PC-3 (cell line): ENCODE measurements around the gene DLST. TPM values are rescaled to one million over a fixed set of nuclear protein-coding genes. Genes with fewer than 3 reads are reported as not detected.

ENCODE experiments used
- ATAC-seq: fragments of 200-7000 bp; cut with Tn5 transposase; 2 replicates; pipeline ENCODE4 v1.9.1; 2020; ENCODE audit warnings: mild to moderate bottlenecking, moderate library complexity
- BruUV-seq: library from RNA; stranded (reverse); fragments of 400-500 nt; replicated peaks from 2 replicates; lab custom pipeline; 2021; lab: Mats Ljungman, UMichigan
- CTCF ChIA-PET: fragments of 300-600 bp; sonication (Branson Sonifier 250); formaldehyde crosslinking; loops from one replicate; lab custom pipeline; 2022; ENCODE audit warnings: antibody characterized with exemption; lab: Charles Lee
- POLR2A ChIA-PET: fragments of 300-600 bp; sonication (Branson Sonifier 250); formaldehyde crosslinking; loops from one replicate; lab custom pipeline; 2022; ENCODE audit warnings: antibody characterized with exemption; ENCODE audit not compliant: unreplicated experiment; lab: Charles Lee
- DNase-seq: peaks from one replicate; pipeline ENCODE4 v3.0.0-alpha.2; 2015
- H2AFZ ChIP-seq: fragments of 300-600 bp; sonication (generic); 2 replicates; pipeline ENCODE4 v1.6.0; 2016; ENCODE audit warnings: antibody characterized with exemption, low read length
- H3F3A ChIP-seq: fragments of 300-600 bp; sonication (generic); one replicate; pipeline ENCODE4 v1.6.0; 2017; ENCODE audit warnings: antibody characterized with exemption, low read length, control low read depth, mild to moderate bottlenecking; ENCODE audit not compliant: unreplicated experiment
- H3K27ac ChIP-seq: fragments of 300-600 bp; sonication (generic); 2 replicates; pipeline ENCODE4 v1.5.1; 2016; ENCODE audit warnings: mild to moderate bottlenecking, low read length
- H3K27me3 ChIP-seq: fragments of 300-600 bp; sonication (generic); 2 replicates; pipeline ENCODE4 v1.6.1; 2016; ENCODE audit warnings: low read length, mixed read lengths
- H3K36me3 ChIP-seq: fragments of 300-600 bp; sonication (generic); 2 replicates; pipeline ENCODE4 v1.6.1; 2016; ENCODE audit warnings: low read depth, mixed run types, low read length, mixed read lengths
- H3K4me1 ChIP-seq: fragments of 300-600 bp; sonication (generic); 2 replicates; pipeline ENCODE4 v1.5.1; 2016; ENCODE audit warnings: low read length; ENCODE audit not compliant: insufficient read depth
- H3K4me2 ChIP-seq: fragments of 300-600 bp; sonication (generic); 2 replicates; pipeline ENCODE4 v1.6.0; 2016; ENCODE audit warnings: low read length
- H3K4me3 ChIP-seq: fragments of 300-600 bp; sonication (generic); 2 replicates; pipeline ENCODE4 v1.5.1; 2016; ENCODE audit warnings: mild to moderate bottlenecking, low read length, mixed read lengths
- H3K79me2 ChIP-seq: fragments of 300-600 bp; sonication (generic); 2 replicates; pipeline ENCODE4 v1.6.1; 2017; ENCODE audit warnings: low read length, mixed read lengths
- H3K9ac ChIP-seq: fragments of 300-600 bp; sonication (generic); 2 replicates; pipeline ENCODE4 v1.6.0; 2016; ENCODE audit warnings: mild to moderate bottlenecking, low read length
- H3K9me2 ChIP-seq: fragments of 300-600 bp; sonication (generic); replicated peaks from 2 replicates; pipeline ENCODE4 v1.6.1; 2016; ENCODE audit warnings: mixed run types, low read length, mixed read lengths
- H3K9me3 ChIP-seq: fragments of 300-600 bp; sonication (generic); 2 replicates; pipeline ENCODE4 v1.6.1; 2016; ENCODE audit warnings: low read length, mixed read lengths
- H4K20me1 ChIP-seq: fragments of 300-600 bp; sonication (generic); 2 replicates; pipeline ENCODE4 v1.6.1; 2016; ENCODE audit warnings: low read length, mixed read lengths
- EZH2 ChIP-seq: fragments of 300-600 bp; sonication (generic); IDR thresholded peaks from one replicate; pipeline ENCODE4 v1.6.1; 2017; ENCODE audit warnings: antibody characterized with exemption, mild to moderate bottlenecking, low read length; ENCODE audit not compliant: unreplicated experiment
- EZH2phosphoT487 ChIP-seq: fragments of 300-600 bp; sonication (generic); IDR thresholded peaks from 2 replicates; pipeline ENCODE4 v1.6.1; 2018; ENCODE audit warnings: mild to moderate bottlenecking, antibody characterized with exemption, low read length, borderline replicate concordance
- intact Hi-C: fragments of 100-400 bp; cut with micrococcal nuclease; formaldehyde crosslinking; loops from 2 replicates; pipeline ENCODE4 v1.9.0; 2023
- total RNA-seq: library from RNA; depleted of rRNA; stranded (reverse); fragments of >200 nt; gene quantifications from 2 replicates; pipeline ENCODE4 v1.2.3, GENCODE V29; 2014
- TF ChIP-seq, protein P1 (sequence below): fragments of 300-600 bp; sonication (generic); conservative IDR thresholded peaks from 2 replicates; pipeline ENCODE4 v1.5.1; 2017; ENCODE audit warnings: antibody characterized with exemption, low read depth, mild to moderate bottlenecking, low read length

Gene DLST
- total RNA-seq, 1 experiment from 2014 or later, result 56.9 TPM

DNA sequence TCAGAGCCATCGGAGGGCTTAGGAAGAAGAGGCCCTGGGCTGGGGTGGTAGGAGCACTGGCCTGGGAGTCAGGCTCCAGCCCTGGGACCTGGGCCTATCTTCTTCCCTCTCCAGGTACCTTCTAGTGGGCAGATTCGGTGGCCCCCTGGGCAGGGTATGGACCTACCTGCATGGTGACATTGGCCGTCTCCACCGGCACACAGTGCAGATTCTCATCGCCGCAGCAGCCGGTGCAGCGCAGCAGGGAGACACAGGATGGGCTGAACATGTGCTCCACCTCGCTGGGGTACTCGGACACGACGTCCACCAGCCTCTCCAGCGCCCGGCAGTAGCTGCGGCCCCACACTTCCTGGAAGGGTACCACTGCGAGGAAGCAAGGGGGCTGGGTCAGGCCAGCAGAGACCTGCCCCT lies 67.5 kb downstream of the DLST start:
- Histone ChIP-seq H3K36me3 (no peaks in the 10 kb centered on the region), H3K27me3 (no peaks in the 10 kb centered on the region), H3K4me1 (peaks cover 15% of the 10 kb centered on the region), H3K9ac (no peak overlapping the region), H3K4me2 (no peak overlapping the region), H3F3A (no peaks in the 10 kb centered on the region), H3K79me2 (no peaks in the 10 kb centered on the region), H3K9me3 (no peaks in the 10 kb centered on the region), H3K27ac (no peak overlapping the region), H3K9me2 (no peaks in the 10 kb centered on the region), H4K20me1 (no peaks in the 10 kb centered on the region), H2AFZ (no peak overlapping the region), H3K4me3 (no peak overlapping the region)
- ChIA-PET POLR2A (no interaction called here), CTCF (no interaction called here)
- DNase-seq (no peak), ATAC-seq (no peak)
- intact Hi-C loops, result loop anchor here (10.0 kb wide), 1 partner anchor 136 kb away; no protein-coding TSS in a partner anchor
- TF ChIP-seq EZH2 (no peak), EZH2phosphoT487 (no peak)
- TF ChIP-seq, protein P1, sequence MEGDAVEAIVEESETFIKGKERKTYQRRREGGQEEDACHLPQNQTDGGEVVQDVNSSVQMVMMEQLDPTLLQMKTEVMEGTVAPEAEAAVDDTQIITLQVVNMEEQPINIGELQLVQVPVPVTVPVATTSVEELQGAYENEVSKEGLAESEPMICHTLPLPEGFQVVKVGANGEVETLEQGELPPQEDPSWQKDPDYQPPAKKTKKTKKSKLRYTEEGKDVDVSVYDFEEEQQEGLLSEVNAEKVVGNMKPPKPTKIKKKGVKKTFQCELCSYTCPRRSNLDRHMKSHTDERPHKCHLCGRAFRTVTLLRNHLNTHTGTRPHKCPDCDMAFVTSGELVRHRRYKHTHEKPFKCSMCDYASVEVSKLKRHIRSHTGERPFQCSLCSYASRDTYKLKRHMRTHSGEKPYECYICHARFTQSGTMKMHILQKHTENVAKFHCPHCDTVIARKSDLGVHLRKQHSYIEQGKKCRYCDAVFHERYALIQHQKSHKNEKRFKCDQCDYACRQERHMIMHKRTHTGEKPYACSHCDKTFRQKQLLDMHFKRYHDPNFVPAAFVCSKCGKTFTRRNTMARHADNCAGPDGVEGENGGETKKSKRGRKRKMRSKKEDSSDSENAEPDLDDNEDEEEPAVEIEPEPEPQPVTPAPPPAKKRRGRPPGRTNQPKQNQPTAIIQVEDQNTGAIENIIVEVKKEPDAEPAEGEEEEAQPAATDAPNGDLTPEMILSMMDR, result no peak
- no TSS peak for BruUV-seq

DNA sequence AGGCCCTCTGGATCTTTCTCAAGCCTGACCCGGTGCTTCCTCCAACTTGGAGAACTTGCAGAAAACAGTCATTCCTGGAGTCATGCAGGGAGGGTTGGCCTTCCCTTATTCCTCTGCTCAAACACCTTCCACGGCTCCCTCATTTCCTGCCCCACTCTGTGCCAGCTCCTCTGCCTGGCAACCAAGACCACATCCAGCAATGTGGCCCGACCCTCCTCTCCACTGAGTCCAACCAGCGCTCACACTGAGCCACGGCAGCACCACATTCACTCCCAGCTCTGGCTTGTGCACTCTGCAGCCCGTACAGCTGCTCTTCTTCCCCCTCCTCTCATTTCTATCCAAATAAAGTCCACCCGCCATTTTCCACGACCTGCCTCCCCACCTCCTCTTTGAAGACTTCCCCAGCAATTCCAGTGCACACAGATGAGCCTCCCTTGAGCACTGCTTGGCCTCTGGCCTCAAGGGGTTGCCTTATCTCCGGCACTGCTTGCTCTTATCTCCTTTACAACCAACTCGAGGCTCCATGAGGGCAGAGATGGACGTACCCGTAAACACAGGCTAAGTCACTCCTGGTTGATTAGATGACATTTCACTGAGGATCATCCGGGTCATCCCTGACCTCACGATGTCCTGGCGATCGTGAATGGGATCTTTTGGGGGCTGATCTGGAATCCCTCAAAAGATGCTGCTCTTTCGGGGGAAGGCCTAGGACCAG lies 68.3 kb downstream of the DLST start:
- POLR2A ChIA-PET, result no interaction called here
- intact Hi-C loops, result loop anchor here (10.0 kb wide), 1 partner anchor 135 kb away; no protein-coding TSS in a partner anchor
- no peaks in the 10 kb centered on the region for H3K27me3 ChIP-seq
- H2AFZ ChIP-seq, result no peak overlapping the region
- no peak overlapping the region for H3K9ac ChIP-seq
- ATAC-seq (no peak), DNase-seq (no peak)
- CTCF ChIA-PET, result no interaction called here
- H3K4me1 ChIP-seq, result peaks cover 14% of the 10 kb centered on the region
- no peaks in the 10 kb centered on the region for H3K9me2 ChIP-seq
- no peaks in the 10 kb centered on the region for H3K36me3 ChIP-seq
- no peak overlapping the region for H3K27ac ChIP-seq
- H3F3A ChIP-seq, result no peaks in the 10 kb centered on the region
- no peaks in the 10 kb centered on the region for H3K79me2 ChIP-seq
- no peak overlapping the region for H3K4me3 ChIP-seq
- no peaks in the 10 kb centered on the region for H3K9me3 ChIP-seq
- H4K20me1 ChIP-seq, result no peaks in the 10 kb centered on the region
- no peak overlapping the region for H3K4me2 ChIP-seq
- TF ChIP-seq, protein P1, result no peak
- no peak for TF ChIP-seq EZH2
- TF ChIP-seq EZH2phosphoT487, result no peak
- BruUV-seq, result no TSS peak

DNA sequence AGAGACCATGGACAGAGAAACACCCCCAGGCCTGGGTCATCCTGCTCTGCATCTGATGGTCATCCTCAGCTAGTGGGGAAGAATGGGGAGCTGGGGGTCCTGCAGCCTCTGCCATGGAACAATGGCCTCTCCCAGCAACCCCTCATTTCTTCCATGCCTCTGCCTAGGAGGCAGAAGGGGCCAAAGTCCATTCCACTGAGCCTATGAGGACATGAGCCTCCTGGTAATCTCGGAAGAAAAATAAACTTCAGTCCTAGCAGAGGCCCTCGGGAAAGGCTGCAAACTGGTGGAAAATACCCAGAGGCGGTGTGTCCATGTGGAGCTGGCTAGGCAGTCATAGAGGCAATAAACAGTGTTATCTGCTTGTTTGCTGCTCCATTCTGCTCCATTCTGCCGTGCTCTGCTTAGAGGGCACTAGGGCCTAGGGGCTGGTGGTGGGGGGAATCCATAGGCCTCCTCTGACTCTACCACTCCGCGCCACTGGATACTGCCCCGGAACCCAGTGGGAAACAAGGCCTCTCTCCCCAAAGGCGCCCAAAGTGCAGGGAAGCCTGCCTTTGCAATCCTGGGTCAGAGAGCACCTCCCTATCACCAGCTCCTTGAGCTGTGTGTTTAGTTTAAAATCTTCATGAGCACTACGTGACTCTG lies 69.2 kb downstream of the DLST start:
- H3K36me3 ChIP-seq, result no peaks in the 10 kb centered on the region
- H3K27ac ChIP-seq, result no peak overlapping the region
- no peak for DNase-seq
- no peaks in the 10 kb centered on the region for H3K79me2 ChIP-seq
- BruUV-seq, result no TSS peak
- ATAC-seq, result no peak
- H3K4me2 ChIP-seq, result no peak overlapping the region
- POLR2A ChIA-PET, result interaction anchor here (0.6 kb wide), 1 partner anchor 21 kb away, joined by 3 read pairs; no protein-coding TSS in a partner anchor
- H3K27me3 ChIP-seq, result no peaks in the 10 kb centered on the region
- H3K4me1 ChIP-seq, result peaks cover 6% of the 10 kb centered on the region
- H4K20me1 ChIP-seq, result no peaks in the 10 kb centered on the region
- no peaks in the 10 kb centered on the region for H3K9me2 ChIP-seq
- H3K9ac ChIP-seq, result no peak overlapping the region
- no peaks in the 10 kb centered on the region for H3K9me3 ChIP-seq
- H2AFZ ChIP-seq, result no peak overlapping the region
- H3K4me3 ChIP-seq, result no peak overlapping the region
- TF ChIP-seq EZH2 (no peak), EZH2phosphoT487 (no peak)
- TF ChIP-seq, protein P1, result no peak
- intact Hi-C loops, result no loop called here
- no peaks in the 10 kb centered on the region for H3F3A ChIP-seq
- CTCF ChIA-PET, result no interaction called here
